Right renal cortex interstitium (tissue), 3 donors: ENCODE measurements around the gene NTF3. TPM values are rescaled to one million over a fixed set of nuclear protein-coding genes. Genes with fewer than 3 reads are reported as not detected.

Experiments used
- DNase-seq, 3 donors: peaks; one replicate each; pipeline ENCODE4 v3.0.0-alpha.2; 2013; ENCODE audit warnings: low read depth in 3 of 3, low spot score in 2 of 3
- polyA plus RNA-seq, 3 donors: library from polyadenylated mRNA; unstranded; fragments of 120-200 nt; gene quantifications; one replicate each; pipeline ENCODE4 v1.2.1, GENCODE V29; 2013; ENCODE audit not compliant: insufficient read length in 3 of 3

NTF3 gene
- 1 to 10 TPM; 4.3 to 5.4 (median 4.7) TPM for polyA plus RNA-seq

DNA sequence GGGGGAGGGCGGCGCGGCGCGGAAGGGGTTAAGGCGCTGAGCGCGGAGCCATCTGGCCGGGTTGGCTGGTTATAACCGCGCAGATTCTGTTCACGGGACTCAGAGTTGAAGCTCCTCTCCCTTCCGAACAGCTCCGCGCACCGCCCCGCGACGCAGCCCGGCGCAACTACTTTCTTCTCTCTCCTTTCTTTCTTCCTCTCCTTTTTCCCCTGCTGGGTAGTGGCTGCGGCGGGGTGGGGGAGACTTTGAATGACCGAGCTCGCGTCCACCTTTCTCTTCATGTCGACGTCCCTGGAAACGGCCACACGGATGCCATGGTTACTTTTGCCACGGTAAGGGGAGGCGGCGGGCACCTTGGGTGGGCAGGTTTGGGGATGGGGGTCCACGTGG is at the start of gene NTF3:
Gene NTF3, plus strand, starts transcription at position 98 of the 390 bp plus-strand sequence. Its CDS starts 217 bp downstream, at position 315.
- no peak for DNase-seq

DNA sequence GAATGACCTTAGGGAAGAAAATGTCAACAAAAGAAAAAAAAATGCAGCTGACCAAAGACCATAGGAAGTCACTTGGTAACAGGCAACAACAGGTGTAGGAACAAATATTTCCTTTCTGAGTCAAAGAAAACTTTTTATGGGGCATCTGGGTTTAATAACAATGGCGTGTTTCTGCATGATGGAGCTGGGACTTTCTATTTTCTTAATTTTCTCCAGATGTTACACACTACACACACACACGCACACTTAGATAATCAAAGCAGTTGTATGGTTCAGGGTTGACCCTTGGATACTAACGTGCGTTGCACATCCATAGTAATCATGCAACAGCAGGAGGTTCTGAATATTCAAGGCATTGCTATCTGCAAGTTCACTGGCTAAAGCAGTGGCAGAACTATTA is 47.9 kb upstream of the NTF3 start:
- no peak for DNase-seq

DNA sequence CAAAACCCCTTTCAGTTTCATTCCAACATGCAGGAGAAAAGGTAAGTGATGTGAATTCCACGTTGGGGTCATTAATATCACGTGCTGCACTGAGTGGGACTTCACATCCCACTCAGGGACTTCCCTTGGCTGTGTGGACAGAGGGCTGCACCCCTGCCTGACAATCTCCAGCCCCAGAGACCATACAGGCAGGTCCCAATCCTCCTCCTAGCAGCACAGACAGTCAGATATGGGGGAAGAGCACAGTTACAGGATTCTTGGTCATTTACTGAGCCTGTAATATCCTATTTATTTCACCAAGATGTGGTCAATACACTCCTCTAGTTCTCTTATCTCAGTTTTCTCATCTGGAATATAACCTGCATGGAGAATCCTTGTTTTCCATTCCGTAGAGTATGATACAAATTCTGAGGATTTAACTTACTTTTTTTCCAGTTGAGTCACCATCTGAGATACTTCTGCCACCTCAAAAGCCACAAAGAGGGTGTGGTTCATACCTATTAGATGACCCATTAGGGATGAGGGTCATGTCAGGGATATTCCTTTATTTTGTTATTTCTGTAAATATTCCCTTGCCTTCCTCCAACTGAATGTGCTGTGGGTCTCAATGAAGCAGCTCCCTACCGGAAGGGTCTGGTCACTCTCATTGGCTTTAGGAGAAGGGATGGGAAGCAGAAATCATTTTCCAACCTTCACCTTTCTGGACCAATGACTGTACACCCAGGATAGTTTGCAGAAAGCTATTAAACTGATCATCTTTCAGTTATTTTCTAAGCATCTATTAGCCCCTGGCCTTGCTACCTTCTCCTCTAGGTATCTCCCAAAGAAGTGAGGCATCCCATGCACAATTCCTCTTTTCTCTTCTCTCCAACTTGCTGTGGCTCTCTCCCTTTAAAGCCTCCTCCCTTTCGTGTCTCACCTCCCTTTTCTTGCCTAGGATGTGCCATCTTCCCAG is 43.0 kb upstream of the NTF3 start:
- no peak for DNase-seq

DNA sequence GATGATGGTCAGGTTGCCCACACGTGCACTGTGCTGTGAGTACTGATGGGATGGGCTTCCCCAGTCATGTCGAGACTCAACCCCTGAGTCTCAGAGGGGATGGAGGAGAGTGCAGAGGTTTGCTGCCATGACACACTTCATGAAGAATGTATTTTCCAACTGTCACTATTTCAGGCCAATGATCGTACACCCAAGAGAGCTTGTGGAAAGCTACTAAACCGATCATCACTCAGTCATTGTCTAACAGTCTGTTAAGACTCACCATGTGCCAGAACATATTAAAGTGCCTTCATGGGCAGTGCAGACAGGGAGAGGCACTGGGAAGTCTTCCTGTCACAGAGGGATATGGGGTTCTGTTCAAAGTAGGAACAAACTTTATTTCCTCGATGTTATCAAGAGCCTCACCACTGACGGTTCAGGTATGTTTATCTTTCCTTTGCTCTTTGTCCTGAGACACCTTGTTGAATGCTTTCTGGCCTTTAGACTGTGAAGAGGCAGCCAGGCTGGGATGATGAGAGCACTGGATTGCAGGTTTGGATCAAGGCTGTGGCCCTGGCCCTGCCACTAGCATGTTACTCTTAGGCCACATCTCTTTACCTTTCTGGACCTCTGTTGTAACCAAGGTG is 41.6 kb upstream of the NTF3 start:
- DNase-seq = no peak

DNA sequence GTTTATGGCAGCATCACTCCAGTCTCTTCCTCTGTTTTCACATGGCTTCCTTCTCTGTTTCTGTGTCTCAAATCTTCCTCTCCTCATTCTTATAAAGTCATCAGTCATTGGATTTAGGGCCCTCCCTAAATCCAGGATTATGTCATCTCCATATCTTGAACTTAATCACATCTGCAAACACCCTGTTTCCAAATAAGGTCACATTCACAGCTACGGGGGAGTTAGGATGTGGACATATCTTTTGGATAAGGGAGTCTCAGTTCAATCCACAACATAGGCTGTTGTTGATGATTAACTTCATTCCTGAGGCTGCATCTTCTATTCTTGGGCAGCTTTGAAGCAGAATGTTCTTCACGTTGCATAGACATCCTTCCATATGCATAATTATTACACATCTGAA is 40.3 kb upstream of the NTF3 start:
- no peak for DNase-seq

DNA sequence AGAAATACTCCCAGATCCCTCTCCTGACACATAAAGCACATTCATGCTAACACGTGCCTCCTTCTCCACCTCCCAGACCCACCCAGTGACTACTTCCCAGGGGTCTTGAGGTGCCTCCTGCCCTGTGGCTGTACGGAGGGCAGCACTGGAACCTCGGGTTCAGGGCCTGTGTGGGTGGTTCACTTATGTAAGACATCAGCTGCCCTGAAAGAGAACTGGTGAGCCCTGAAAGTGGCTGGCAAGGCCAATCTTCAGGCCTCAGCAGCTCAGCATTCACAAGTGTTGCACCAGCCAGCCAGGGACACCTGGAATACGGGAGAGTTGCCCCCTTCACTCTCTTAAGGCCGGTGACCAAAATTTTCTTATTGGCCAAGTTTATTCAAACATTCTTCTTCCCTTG is 38.9 kb upstream of the NTF3 start:
- no peak for DNase-seq

DNA sequence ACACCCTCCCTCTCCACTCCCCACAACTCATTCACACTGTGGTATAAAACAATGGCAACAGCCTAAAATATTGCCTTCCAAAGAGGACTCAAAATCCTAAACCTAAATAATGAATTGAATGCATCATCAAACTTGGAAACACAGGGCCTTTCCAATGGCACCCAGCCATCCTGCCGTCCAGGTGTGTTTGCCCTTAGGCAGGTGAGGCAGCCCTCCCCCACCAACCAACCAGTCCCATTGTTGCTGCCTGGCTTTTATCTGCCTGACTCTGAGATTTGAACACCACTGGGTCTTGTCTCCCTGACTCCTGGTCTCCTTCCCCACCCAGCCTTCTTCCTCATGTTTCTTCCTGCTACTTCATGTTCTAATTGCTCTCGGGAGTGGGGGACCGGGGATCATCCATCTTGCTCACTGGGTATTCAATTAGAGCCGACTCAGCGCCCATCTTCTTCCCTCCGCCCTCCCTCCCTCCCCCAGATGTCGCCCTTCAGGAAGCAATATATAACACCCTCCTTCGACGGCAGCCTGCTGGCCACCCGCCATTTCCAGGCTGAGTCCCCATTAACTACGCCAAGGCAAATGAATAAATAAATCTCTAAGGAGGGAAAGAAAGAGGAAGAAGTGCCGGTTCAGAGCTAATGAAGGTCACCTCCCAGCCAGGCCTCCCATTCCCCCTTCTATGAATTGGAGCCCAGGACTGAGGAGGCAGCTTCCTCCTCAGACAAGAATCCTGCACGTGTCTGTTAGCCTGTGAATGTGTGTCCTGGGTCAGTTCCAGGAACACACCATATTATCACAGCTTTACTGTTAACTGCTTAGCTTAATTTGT is 36.3 kb upstream of the NTF3 start:
- peak in 2 of 3 donors; percentile 33 to 40 for DNase-seq

DNA sequence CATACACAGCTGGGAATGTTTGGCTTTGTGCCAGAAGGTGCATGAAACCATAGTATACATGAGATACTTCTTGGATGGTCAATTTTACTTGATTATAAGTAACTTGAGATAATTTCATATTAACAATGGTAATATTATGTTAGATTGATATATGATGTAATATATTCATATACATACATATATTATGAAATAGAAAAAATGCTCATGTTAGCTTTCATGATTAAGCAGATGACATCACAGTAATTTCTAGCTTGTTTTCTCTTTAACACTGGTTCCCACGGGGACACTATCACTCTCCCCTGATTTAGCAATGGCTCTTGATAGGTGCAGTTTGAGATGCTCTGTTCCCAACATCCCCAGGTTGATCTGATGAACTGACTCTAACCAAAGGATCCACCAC is 35.4 kb upstream of the NTF3 start:
- no peak for DNase-seq

DNA sequence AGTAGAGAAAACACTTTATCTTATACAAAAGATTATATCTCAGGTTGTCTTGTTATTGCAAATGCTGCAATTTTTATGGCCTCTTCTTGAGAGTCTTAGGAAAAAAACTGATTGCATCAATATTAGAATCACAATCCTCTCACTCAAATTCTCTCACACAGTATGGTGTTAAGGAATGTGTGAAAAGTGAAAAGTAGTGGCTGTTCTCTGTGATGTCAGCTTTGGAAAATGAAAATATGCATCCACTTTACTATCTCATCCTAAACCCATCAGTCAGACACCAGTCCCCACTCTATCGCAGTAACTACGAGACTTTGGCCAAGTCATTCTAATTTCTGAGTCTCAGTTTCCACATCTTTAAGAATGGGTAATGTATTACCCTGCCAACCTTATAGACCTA is 32.6 kb upstream of the NTF3 start:
- no peak for DNase-seq

DNA sequence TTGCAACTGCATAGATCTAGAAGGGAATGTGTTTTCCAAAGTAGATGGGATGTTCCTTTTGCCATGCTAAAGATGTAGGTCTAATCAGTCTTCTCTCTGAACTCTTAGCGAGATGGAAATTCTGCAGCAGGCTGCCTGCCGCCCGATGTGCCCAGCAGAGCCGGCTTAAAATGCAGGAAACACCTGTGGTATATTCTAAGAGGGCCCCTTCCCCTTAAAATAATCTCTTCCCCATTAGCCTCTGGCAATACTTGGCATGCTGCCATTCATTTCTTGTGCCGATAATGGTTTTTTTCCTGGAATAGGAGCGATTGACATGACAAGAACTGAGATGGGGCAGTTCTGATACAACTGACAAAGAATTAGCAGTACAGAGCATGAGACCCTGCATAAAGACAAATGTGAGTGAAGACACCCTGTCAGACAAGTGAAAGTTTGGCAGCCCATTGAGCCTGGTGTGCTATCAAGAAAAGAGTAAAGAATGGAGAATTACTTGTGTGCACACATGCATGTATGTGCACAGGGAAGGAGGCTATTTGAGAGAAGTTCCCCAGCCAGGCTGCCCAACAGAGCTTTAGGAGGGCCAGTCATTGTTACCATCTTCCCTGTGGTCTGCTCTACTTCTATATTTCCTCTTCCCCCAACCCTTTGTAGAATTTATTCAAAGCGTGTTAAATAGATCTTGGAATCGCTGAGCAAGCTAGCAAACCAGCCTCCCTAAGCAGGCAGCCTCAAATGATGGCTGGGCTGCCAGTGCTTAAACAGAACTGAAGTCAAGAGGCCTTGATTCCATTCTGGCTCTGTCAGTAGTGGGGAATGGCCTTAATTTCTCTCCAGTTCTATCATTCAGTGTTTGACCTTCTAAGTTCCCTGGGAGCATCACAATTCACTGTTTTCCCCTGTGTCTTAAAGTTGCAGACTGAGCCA is 29.6 kb upstream of the NTF3 start:
- no peak for DNase-seq

DNA sequence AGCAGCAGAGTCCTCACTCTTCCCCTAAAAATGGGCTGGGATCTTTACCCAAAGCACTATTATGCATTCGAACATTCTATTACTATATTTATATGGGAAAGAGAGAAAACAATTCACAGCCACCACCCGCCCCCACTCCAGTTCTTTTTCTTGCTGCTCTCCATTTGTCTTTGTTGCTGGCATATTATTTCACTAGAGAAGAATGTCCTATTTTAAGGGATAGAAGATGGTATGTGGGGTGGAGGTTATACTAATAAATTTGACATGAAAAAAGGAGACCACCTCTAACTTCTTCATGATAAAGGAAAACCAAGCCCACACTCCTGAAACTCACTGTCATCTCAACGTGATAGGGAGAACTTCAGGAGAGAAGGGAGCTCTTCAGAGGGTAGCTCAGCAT is 28.5 kb upstream of the NTF3 start:
- DNase-seq = no peak

DNA sequence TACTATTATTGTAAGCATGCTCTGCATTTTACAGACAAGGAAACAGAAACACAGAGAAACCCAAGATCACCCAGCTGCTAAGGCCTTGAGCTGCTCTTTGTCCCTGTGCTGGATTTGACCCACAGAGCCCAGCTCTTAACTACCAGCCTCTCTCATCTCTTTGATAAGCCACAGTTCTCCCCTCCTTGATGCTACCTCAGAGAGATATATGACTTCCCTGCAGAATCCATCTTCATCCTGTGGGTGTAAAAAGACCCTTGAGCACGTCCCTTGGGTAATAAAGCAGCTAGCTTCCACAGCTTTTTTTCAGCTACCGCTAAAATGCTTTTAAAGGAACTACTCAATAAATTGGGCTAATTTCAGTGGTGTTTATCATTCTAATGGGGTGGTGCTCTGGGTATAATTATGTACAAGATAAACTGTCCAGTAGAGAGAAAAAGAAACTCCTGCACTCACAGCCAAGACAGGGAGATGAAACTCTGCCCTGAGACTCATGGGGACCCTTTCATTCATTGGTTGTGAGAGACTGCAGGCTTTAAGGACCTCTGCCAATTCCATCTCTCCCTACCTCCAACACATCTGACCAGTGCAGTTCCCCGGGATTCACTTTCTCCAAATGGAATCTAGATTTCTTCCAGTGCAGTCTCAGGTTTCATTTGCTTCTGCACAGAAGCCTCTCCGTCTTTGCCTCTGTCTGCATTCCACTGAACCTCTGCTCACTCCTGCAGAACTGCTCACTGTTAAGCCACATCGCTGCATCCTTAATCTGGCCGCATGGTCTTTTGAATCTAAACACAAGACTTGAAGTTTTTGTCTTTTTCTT is 24.7 kb upstream of the NTF3 start:
- no peak for DNase-seq

DNA sequence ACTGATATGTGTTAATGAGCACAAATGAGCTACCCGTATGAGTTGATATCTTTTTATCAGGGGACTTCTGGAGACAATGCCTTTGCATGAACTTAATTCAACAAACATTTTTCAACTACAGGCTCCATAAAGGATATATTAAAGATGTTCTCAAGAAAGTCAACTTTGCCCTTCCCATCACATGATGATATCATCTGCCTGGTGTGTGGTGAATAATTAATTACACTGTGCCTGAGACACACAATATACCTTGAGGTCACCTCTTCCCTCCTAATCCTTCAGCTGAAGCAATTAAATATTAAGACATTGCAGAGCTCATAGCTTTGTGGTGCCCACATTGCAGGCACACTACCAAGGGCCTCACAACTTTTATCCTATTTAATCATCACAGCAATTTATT is 22.3 kb upstream of the NTF3 start:
- DNase-seq = no peak

DNA sequence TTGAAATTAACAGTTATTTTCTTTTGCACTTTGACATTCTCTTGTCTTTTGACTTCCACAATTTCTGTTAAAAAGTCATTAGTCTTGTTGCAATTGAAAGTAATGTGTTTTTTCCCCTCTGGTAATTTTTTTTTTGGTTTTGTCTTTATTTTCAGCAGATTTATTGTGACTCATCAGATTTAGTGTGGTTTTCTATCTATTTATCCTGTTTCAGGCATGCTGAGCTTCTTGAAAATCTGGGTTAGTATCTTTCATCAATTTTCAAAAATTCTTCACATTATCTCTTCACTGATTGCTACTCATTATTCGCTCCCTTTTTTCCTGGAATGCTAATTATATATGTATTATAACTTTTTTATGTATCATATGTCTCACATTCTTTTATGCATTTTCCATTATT is 15.3 kb upstream of the NTF3 start:
- no peak for DNase-seq

DNA sequence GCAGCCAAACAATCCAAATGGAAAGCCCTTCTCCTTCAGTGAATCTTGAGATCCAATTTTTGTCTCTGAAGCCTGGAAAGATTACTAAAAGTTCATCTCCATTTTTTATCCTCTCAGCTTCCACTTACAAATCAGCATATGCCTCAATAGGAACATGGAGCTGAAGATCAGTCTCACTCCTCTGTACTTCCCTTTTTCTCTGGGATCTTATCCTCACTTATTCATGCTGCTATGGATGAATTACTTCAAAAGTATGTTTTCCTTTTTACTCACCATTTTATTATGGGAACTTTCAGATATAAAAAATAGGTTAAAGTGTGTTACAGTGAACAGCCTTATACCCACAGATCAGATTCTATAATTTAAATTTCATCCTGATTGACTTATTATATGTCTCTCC is 14.4 kb upstream of the NTF3 start:
- DNase-seq = no peak

DNA sequence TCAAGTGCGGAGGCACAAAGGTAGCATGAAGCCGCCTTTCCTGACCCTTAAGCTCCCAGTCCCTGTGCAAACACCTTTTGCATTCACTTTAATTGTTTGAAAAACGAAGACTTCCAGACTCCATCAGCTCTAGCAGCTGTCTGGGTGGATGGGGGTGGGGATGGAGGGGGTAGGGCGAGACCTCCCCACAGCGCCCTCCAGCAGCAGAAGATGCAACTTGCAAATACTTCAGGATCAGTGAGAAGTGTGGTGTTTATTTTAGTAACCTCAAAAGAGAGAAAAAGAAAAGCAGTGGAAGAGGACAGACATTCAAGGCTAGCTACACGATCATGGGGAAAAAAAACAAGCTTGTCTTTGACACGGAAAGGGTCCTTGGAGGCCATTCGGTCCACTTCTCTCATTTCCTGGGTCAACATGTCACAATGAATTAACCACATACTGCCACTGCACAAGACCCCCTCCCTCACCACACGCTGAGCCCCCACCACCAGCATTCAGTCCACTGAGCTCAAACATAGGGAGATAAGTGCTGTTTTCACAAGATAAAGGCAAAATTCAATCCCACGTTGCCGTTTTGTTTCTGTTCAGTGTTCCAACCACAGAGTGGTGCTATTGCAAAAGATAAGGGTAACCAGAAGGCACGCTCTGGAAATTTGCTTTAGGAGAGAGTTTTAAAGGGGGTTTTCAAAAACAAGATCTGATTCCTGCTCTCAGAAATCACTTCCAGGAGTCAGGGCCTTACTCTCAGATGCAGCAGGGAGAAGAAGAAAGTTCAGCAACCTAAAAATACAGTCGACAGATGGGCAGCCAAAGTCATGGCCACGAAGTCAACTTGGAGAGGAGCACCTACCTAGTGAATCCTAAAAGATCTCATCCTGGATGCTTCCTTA is 3.3 kb upstream of the NTF3 start:
- no peak for DNase-seq

DNA sequence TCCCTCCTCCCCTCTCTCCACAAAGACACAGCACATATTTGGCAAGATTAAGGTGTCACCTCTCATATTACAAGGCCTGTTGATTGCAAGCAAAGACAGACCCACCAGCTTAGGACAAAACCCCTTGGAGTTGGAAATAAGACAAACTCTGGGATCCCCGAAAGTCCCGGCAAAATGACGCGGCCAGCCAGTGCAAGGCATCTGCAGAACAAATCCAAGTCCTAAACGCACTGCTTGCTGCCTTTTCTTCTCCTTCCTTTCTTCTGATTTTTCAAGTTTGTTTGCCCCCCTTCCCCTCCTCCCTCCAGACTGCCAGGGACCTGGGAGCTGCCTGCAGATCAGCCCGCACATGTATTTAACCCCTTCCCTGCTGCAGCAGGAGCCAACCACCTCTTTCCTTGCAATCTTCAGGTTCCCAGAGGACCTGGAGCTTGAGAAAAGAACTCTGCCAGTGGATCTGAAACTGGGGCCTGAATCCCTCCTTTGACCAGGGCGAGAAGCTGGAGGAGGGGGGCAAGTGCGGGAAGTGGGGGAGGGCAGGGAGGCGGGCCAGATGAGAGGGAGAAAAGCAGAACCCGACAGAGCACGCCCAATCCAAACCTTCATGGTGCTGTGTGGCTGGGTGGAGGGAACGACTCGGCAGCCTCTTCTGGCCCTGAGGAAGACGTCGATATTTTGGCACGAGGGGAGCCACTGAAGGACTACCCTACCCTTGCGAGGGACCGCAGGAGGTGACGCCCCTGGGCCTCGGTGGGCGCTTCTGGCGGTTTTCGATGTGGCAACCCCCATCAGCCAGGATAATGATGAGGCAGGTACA is 2.0 kb upstream of the NTF3 start:
- no peak for DNase-seq
